ENCODE data around the gene ATXN3.

Gene ATXN3

GRCh38 chr14:92106143-92106926 lies at the start of gene ATXN3:
ATXN3 (minus strand) TSS chr14:92106582; CDS start chr14:92106552, 30 bp downstream.
- peak; percentile 86 to 95 (median 93) for DNase-seq (ENCODE audit: low read depth in 3 of 3)

GRCh38 chr14:92154283-92154942 lies 48.0 kb upstream of the ATXN3 start:
- DNase-seq (ENCODE audit: low read depth in 3 of 3), result no peak

GRCh38 chr14:92153581-92153980 lies 47.2 kb upstream of the ATXN3 start:
- no peak for DNase-seq (ENCODE audit: low read depth in 3 of 3)

GRCh38 chr14:92144708-92145107 lies 38.3 kb upstream of the ATXN3 start:
- DNase-seq (ENCODE audit: low read depth in 3 of 3), result no peak

- no peak for DNase-seq (ENCODE audit: low read depth in 3 of 3)
These were observed 37.6 kb upstream of the ATXN3 start for GRCh38 chr14:92143962-92144361.

- no peak for DNase-seq (ENCODE audit: low read depth in 3 of 3)
These were observed 36.9 kb upstream of the ATXN3 start for GRCh38 chr14:92143309-92143708.

- DNase-seq (ENCODE audit: low read depth in 3 of 3), result no peak
These were observed 28.9 kb upstream of the ATXN3 start for GRCh38 chr14:92135269-92135668.

GRCh38 chr14:92134456-92134855 lies 28.1 kb upstream of the ATXN3 start:
- DNase-seq (ENCODE audit: low read depth in 3 of 3), result no peak

- no peak for DNase-seq (ENCODE audit: low read depth in 3 of 3)
These were observed 16.4 kb upstream of the ATXN3 start for GRCh38 chr14:92122761-92123160.

GRCh38 chr14:92122351-92122677 lies 15.9 kb upstream of the ATXN3 start:
- DNase-seq (ENCODE audit: low read depth in 3 of 3), result no peak

GRCh38 chr14:92121670-92122350 lies 15.4 kb upstream of the ATXN3 start, which contains the start of the genes CPSF2 and NDUFB1:
CPSF2 (plus strand) TSS chr14:92121969; CDS start chr14:92130985, 9,016 bp downstream.
NDUFB1 (minus strand) TSS chr14:92121706; CDS start chr14:92117637, 4,069 bp downstream.
- peak; percentile 70 to 83 (median 76) for DNase-seq (ENCODE audit: low read depth in 3 of 3)

GRCh38 chr14:92121207-92121669 lies 14.9 kb upstream of the ATXN3 start:
- DNase-seq (ENCODE audit: low read depth in 3 of 3), result no peak

GRCh38 chr14:92109490-92109889 lies 3.1 kb upstream of the ATXN3 start:
- no peak for DNase-seq (ENCODE audit: low read depth in 3 of 3)

- DNase-seq (ENCODE audit: low read depth in 3 of 3), result no peak
These were observed 2.2 kb upstream of the ATXN3 start for GRCh38 chr14:92108345-92109254.

GRCh38 chr14:92105893-92106142 lies 564 bp downstream of the ATXN3 start:
- no peak for DNase-seq (ENCODE audit: low read depth in 3 of 3)

- DNase-seq (ENCODE audit: low read depth in 3 of 3), result no peak
These were observed 1.1 kb downstream of the ATXN3 start for GRCh38 chr14:92105073-92105892.

GRCh38 chr14:92103363-92103989 lies 2.9 kb downstream of the ATXN3 start:
- no peak for DNase-seq (ENCODE audit: low read depth in 3 of 3)

- DNase-seq (ENCODE audit: low read depth in 3 of 3), result no peak
These were observed 6.6 kb downstream of the ATXN3 start for GRCh38 chr14:92099802-92100201.

- DNase-seq (ENCODE audit: low read depth in 3 of 3), result no peak
These were observed 13.1 kb downstream of the ATXN3 start for GRCh38 chr14:92093320-92093719.

GRCh38 chr14:92088494-92088893 lies 17.9 kb downstream of the ATXN3 start:
- no peak for DNase-seq (ENCODE audit: low read depth in 3 of 3)
